HUES48 (cell line): Measurements from ENCODE around the gene NKD1.

Source experiments
- H3K27ac ChIP-seq: one replicate; pipeline ENCODE4 v1.7.0; 2013; ENCODE audit warnings: low read depth, low read length, inconsistent platforms
- H3K27me3 ChIP-seq: 2 replicates; pipeline ENCODE4 v1.6.1; 2013; ENCODE audit warnings: mild to moderate bottlenecking, low read length; ENCODE audit not compliant: control insufficient read depth, insufficient read depth
- H3K36me3 ChIP-seq: 2 replicates; pipeline ENCODE4 v1.6.1; 2013; ENCODE audit warnings: low read length; ENCODE audit not compliant: control insufficient read depth, insufficient read depth
- H3K4me1 ChIP-seq: 2 replicates; pipeline ENCODE4 v1.6.1; 2013; ENCODE audit warnings: mild to moderate bottlenecking, low read length; ENCODE audit not compliant: control insufficient read depth, insufficient read depth
- H3K4me3 ChIP-seq: 2 replicates; pipeline ENCODE4 v1.5.1; 2013; ENCODE audit warnings: mild to moderate bottlenecking, low read depth, low read length
- H3K9ac ChIP-seq: 2 replicates; pipeline ENCODE4 v1.6.1; 2013; ENCODE audit warnings: mild to moderate bottlenecking, low read depth, low read length, moderate library complexity
- H3K9me3 ChIP-seq: 2 replicates; pipeline ENCODE4 v1.6.1; 2013; ENCODE audit warnings: low read length; ENCODE audit not compliant: control insufficient read depth, insufficient read depth

NKD1 gene

DNA sequence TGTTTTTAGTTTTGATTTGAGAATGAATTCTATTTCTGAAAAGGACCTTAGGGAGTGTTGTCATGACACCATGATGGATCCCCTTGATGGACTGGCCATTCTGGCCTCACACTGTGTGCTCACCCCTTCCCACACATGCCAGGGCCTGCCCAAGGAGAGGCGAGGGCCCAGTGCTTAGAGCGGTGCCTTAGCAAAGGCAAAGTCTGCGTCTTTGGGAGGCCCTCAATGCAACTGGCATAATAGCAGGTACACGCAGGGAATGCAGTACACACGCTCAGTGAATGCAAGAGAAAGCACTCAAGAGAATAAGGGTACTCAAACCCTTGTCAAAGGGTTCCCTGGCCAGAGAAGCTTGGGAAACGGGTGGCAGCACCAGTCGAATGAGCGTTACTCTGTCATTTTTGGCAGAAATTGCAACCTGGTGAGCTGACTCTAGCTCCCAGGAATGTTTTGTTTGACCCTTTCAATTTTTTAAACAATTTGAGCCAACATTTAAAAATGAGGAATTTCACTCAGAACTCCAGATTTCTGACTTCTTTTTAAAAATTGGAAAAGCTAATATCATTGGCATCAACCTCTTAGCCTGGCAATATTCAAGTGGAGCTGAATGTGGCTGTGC is 32.1 kb downstream of the NKD1 start:
- Histone ChIP-seq H3K27ac (no peak overlapping the region), H3K9ac (no peak overlapping the region), H3K27me3 (no peaks in the 10 kb centered on the region), H3K9me3 (no peaks in the 10 kb centered on the region), H3K36me3 (no peaks in the 10 kb centered on the region), H3K4me1 (peaks cover 13% of the 10 kb centered on the region), H3K4me3 (no peak overlapping the region)

DNA sequence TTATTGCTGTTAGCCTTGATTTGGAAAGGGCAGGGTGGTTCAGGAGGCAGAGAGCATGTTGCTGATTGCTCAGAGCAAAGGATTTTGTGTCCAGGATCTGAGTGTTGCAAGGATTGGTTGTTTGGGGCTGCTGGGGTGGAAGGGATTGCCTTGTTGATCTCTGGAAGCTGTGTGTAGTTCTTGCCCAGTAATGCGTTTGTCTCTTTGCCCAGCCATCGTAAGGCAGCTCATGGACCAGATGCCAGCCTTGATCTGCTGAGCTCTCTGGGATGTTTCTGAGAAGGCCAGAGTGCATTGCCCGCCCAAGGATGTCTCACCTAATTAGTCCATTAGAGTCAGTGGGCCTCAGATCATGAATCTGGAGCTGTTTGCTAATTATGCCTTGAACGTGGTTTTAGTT is 33.6 kb downstream of the NKD1 start:
- Histone ChIP-seq H3K36me3 (no peaks in the 10 kb centered on the region), H3K9ac (no peak overlapping the region), H3K4me3 (no peak overlapping the region), H3K9me3 (no peaks in the 10 kb centered on the region), H3K4me1 (peaks cover 13% of the 10 kb centered on the region), H3K27me3 (no peaks in the 10 kb centered on the region), H3K27ac (no peak overlapping the region)

DNA sequence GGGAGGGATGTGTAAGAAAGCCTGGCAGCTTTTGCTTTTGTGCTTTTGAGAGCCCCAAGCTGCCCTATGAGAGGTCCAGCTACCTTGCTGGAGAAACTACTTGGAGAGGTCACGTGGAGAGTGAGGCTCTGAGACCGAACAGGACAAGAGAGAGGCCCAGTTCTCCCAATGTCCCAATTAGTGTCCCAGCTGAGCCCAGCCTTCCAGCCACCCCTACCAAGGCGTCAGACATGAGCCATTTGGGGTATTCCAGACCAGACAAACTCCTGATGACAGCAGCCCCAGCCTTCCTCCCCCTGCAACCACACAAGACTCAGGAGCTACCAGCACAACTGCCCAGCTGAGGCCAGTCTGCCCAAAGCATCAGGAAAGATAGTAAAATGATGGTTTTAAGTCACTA is 35.0 kb downstream of the NKD1 start:
- Histone ChIP-seq H3K4me3 (no peak overlapping the region), H3K9me3 (no peaks in the 10 kb centered on the region), H3K9ac (no peak overlapping the region), H3K27ac (no peak overlapping the region), H3K36me3 (no peaks in the 10 kb centered on the region), H3K27me3 (no peaks in the 10 kb centered on the region), H3K4me1 (peaks cover 13% of the 10 kb centered on the region)

DNA sequence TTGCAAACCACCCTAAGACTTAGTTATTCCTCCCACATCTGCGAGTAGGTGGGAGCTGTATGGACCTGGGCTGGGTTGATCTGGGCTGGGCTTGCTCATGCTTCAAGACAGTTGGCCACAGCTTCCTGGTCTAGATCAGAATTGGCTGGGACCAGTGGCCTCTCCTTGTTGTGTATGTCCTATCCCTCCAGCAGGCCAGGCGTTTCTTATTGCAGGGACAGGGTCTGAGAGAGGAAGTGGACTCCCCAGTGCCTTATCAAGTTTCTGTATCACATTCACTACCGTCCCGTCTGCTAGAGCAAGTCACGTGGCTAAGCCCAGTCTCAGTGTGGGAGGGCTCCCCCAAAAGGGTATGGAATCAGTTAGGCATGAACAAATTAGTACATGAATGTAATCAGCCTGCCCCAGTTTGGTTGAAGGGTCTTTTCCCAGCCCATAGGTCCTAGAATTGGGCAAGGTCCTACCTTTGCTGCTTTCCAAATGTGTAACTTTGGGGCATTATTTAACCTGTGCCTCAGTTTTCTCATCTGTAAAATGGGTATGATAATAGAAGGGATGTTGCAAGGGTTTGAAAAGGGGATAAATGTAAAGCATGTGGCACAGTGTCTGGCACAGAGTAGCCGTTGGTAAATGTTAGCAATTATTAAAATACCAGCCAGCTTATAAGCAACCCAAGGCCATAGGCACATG is 36.0 kb downstream of the NKD1 start:
- Histone ChIP-seq H3K9ac (no peak overlapping the region), H3K27ac (no peak overlapping the region), H3K4me3 (no peak overlapping the region), H3K27me3 (no peaks in the 10 kb centered on the region), H3K9me3 (no peaks in the 10 kb centered on the region), H3K36me3 (no peaks in the 10 kb centered on the region), H3K4me1 (peaks cover 13% of the 10 kb centered on the region)

DNA sequence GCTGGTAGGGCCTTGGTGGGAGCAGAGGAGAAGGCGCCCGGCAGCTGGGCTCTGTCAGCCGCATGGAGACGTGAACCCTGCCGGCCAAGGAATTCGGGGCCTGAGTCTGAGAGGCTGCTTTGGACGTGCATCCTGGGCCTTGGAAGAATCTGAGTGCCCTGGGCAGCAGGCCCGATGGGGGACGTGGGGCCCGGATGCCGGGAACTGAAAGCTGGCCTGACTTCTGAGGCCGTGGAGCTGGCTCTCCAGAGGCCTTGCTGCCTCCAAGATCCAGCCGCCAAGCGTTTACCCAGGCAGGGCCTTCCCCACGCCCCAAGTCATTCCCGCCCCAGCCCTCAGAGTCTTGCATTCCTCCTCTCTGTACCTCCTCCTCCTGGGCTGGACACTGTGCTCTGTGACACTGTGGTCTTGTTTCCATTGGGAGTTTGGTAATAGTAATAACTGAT is 37.2 kb downstream of the NKD1 start:
- H3K4me3 ChIP-seq, result no peak overlapping the region
- H3K9ac ChIP-seq, result no peak overlapping the region
- H3K9me3 ChIP-seq, result no peaks in the 10 kb centered on the region
- peaks cover 13% of the 10 kb centered on the region for H3K4me1 ChIP-seq
- H3K27ac ChIP-seq, result no peak overlapping the region
- no peaks in the 10 kb centered on the region for H3K36me3 ChIP-seq
- no peaks in the 10 kb centered on the region for H3K27me3 ChIP-seq

DNA sequence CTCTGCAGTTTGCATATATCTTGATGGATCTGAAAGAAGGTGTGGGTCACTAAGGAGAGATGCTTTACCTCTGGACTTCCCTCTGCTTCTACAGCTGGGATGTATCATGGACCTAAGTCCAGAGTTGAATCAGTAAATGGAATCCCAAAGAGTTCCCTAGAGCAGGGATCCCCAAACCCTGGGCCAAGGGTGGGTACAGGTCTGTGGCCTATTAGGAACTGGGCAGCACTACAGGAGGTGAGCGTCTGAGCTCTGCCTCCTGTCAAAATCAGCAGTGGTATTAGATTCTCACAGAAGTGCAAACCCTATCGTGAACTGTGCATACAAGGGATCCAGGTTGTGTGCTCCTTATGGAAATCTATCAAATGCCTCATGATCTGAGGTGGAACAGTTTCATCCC is 39.3 kb downstream of the NKD1 start:
- Histone ChIP-seq H3K27ac (no peak overlapping the region), H3K4me1 (peaks cover 5% of the 10 kb centered on the region; the same call in 1 of the 2 replicates), H3K36me3 (no peaks in the 10 kb centered on the region), H3K4me3 (no peak overlapping the region), H3K9ac (no peak overlapping the region), H3K27me3 (no peaks in the 10 kb centered on the region), H3K9me3 (no peaks in the 10 kb centered on the region)

DNA sequence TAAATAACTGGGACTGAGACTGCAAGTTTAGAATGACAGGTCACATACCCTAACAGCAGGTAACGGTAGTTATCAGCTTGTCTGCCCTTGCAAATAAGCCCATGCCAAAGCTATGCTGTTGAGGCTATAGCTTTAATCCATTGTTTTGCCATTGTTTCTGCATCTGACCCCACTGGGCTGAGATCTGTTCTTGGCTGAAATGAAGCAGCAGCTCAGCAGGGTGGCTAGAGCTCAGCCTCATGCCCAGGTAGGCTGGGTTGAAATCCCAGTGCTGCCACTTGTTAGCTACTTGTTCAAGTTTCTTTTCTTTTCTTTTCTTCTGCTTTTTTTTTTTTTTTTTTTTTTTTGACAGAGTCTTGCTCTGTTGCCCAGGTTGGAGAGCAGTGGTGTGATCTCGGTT is 40.1 kb downstream of the NKD1 start:
- Histone ChIP-seq H3K9me3 (no peaks in the 10 kb centered on the region), H3K4me3 (no peak overlapping the region), H3K27ac (no peak overlapping the region), H3K9ac (no peak overlapping the region), H3K36me3 (no peaks in the 10 kb centered on the region), H3K4me1 (peaks cover 9% of the 10 kb centered on the region; the same call in 1 of the 2 replicates), H3K27me3 (no peaks in the 10 kb centered on the region)

DNA sequence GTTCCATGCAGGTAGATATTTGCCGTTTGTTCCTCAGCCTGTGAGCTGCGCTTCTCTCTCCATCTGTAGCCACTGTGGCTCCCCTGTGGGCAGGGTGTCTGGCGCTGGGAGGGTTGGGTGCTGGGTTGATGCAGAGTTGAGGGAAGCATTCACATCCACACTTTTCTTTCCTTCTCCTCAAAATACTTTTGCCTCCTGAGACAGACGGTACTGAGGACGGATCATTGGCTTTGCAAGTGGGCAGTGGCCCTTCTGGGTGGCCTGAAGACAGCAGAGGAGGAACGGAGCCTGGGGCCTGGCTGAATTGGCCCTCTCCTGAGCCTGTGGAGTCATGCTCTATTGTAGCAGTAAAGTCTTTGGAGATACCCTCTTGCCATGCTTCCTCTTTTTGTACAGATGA is 43.0 kb downstream of the NKD1 start:
- Histone ChIP-seq H3K4me1 (peaks cover 9% of the 10 kb centered on the region; the same call in 1 of the 2 replicates), H3K4me3 (no peak overlapping the region), H3K36me3 (no peaks in the 10 kb centered on the region), H3K9ac (no peak overlapping the region), H3K9me3 (no peaks in the 10 kb centered on the region), H3K27ac (no peak overlapping the region), H3K27me3 (no peaks in the 10 kb centered on the region)

DNA sequence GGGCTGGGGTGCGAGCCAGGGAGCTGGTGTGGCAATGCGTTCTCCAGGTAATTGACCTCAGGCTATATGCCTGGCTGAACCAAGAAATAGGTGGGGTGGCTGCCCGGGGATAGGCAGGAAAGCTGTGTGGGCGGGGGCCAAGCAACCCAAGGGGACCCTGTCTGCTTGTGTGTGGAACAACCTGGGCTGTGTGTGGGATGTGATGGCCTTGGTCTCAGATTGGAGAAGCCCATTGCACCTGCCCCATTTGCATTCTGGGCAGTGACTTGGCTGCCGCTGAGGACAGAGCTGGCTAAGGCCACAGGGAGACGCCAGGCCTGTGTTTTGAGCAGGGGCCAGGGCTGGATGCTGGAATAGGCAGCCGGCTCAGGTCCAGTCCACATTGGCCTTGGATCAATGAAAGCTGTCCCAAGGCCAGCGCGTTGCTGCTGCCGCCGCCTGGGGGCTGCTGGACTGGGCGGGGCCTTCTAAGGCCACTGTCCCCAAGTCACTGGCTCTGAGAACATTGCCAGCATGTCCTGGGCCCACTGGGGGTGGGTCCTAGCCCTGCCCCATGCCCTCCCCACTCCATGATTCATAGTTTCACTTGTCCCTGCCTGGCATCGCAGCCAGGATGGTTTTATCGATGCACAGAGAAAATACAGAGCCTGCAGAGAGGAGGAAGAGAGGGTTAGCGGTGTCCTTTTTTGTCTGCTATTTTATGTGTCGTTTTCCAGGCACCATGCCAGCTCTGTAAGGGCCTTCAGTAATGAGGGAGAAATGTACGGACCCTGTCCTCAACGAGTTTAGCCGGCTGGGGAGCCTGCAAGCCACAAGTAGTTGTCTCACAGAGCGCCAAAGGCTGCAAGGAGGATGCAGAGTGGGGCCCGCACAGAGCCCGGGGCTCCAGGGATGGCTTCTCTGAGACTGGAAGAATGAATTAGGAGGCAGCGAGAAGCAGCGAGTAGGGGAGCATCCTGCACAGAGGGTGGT is 43.9 kb downstream of the NKD1 start:
- Histone ChIP-seq H3K4me3 (no peak overlapping the region), H3K9ac (no peak overlapping the region), H3K36me3 (no peaks in the 10 kb centered on the region), H3K9me3 (no peaks in the 10 kb centered on the region), H3K4me1 (peaks cover 9% of the 10 kb centered on the region; the same call in 1 of the 2 replicates), H3K27me3 (no peaks in the 10 kb centered on the region), H3K27ac (no peak overlapping the region)

DNA sequence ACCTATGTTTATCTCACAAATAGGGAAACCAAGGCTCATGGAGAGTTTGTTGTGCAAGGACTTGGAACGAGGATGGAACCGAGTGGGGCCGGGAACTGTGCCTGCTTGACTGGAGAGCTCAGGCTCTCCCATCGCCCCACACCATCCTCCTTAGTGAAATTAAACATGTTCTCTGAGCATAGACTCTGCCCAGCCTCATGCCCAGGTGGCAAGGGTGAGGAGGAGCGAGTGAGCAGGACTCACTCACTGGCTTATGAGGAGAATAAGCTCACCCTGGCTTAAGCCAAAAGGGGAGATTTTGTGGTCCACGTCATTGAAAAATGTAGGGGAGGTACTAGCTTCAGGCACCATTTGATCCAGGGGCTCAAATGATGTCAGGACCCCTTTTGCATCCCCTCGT is 44.8 kb downstream of the NKD1 start:
- no peak overlapping the region for H3K27ac ChIP-seq
- H3K9ac ChIP-seq, result no peak overlapping the region
- H3K36me3 ChIP-seq, result no peaks in the 10 kb centered on the region
- H3K27me3 ChIP-seq, result no peaks in the 10 kb centered on the region
- H3K4me3 ChIP-seq, result no peak overlapping the region
- H3K4me1 ChIP-seq, result peaks cover 9% of the 10 kb centered on the region; the same call in 1 of the 2 replicates
- H3K9me3 ChIP-seq, result no peaks in the 10 kb centered on the region
